CD4-positive, alpha-beta T cell treated with Interleukin-17A for 1 hour (primary cell): ENCODE results near the gene INAVA.

Source experiments
- DNase-seq: peaks from one replicate; pipeline ENCODE4 v3.0.0-alpha.2; 2020

Gene INAVA

GRCh38 chr1:200877010-200877409 lies 17.7 kb upstream of the INAVA start:
- DNase-seq: no peak

- DNase-seq: peak; percentile 45
Measured at GRCh38 chr1:200877839-200878551, 16.7 kb upstream of the INAVA start.

- DNase-seq: no peak
Measured at GRCh38 chr1:200880212-200880611, 14.5 kb upstream of the INAVA start.

GRCh38 chr1:200883118-200883517 lies 11.6 kb upstream of the INAVA start:
- no peak for DNase-seq

GRCh38 chr1:200885623-200886402 lies 8.9 kb upstream of the INAVA start:
- DNase-seq: no peak

GRCh38 chr1:200886594-200886993 lies 8.1 kb upstream of the INAVA start:
- DNase-seq: no peak

GRCh38 chr1:200887036-200887435 lies 7.7 kb upstream of the INAVA start:
- DNase-seq: no peak

- DNase-seq: no peak
Measured at GRCh38 chr1:200887772-200888348, 6.8 kb upstream of the INAVA start.

- peak; percentile 81 for DNase-seq
Measured at GRCh38 chr1:200888349-200888838, 6.3 kb upstream of the INAVA start.

GRCh38 chr1:200889571-200889970 lies 5.1 kb upstream of the INAVA start:
- no peak for DNase-seq

GRCh38 chr1:200890027-200890426 lies 4.7 kb upstream of the INAVA start:
- DNase-seq: no peak

GRCh38 chr1:200890818-200891773 lies 3.6 kb upstream of the INAVA start:
- no peak for DNase-seq

- DNase-seq: no peak
Measured at GRCh38 chr1:200891774-200892157, 2.9 kb upstream of the INAVA start.

- no peak for DNase-seq
Measured at GRCh38 chr1:200892546-200892945, 2.2 kb upstream of the INAVA start.

- DNase-seq: no peak
Measured at GRCh38 chr1:200892958-200893357, 1.7 kb upstream of the INAVA start.

GRCh38 chr1:200893411-200893901 lies 1.2 kb upstream of the INAVA start:
- no peak for DNase-seq

GRCh38 chr1:200895443-200895789 lies 716 bp downstream of the INAVA start:
- DNase-seq: no peak

- DNase-seq: no peak
Measured at GRCh38 chr1:200895801-200896530, 1.3 kb downstream of the INAVA start.

- DNase-seq: no peak
Measured at GRCh38 chr1:200896531-200897196, 2.0 kb downstream of the INAVA start.

GRCh38 chr1:200897259-200897658 lies 2.6 kb downstream of the INAVA start:
- no peak for DNase-seq

- DNase-seq: no peak
Measured at GRCh38 chr1:200899015-200899386, 4.3 kb downstream of the INAVA start.
